Upper lobe of left lung (tissue), 6 donors: ENCODE results near the gene LAMA2. TPM values are rescaled to one million over a fixed set of nuclear protein-coding genes. Genes with fewer than 3 reads are reported as not detected.

Experiments
- small RNA-seq, 4 donors: library from RNA; depleted of rRNA; stranded (forward); fragments of <200 nt; gene quantifications; one replicate each; pipeline ENCODE3, GENCODE V24; 2016
- total RNA-seq, 6 donors: library from RNA; depleted of rRNA in 4 of 6; stranded (reverse); fragments of >200 nt in 4 of 6; gene quantifications; one replicate each; pipeline versions ENCODE4 v1.1.0 to v1.2.1, GENCODE V29; 2016 to 2021
- donor health status: DM: no; HTN: no; CAD: no; lungs with moderate emphysema.
- donor health status: DM: no; HTN: yes; CAD: no; lungs with severe emphysema.

LAMA2 gene
- total RNA-seq, 6 donors from 2014 or later, result 41.9 to 82.8 (median 62.4) TPM

Small RNAs within 50 kb of the gene (small RNA-seq; reads per million reads assigned to genes)
- gene RNU6-861P, result 0 reads per million in 4 donors
